ENCODE data around the gene MLKL.
"Not testable (repeated sequence)": the region's sequence is repeated elsewhere in the genome, so short reads cannot be mapped to it uniquely, and the experiment has no call there.

MLKL gene

GRCh38 chr16:74695450-74696422, 4.9 kb downstream of the MLKL start:
- DNase-seq, result peak; percentile 49

DNA sequence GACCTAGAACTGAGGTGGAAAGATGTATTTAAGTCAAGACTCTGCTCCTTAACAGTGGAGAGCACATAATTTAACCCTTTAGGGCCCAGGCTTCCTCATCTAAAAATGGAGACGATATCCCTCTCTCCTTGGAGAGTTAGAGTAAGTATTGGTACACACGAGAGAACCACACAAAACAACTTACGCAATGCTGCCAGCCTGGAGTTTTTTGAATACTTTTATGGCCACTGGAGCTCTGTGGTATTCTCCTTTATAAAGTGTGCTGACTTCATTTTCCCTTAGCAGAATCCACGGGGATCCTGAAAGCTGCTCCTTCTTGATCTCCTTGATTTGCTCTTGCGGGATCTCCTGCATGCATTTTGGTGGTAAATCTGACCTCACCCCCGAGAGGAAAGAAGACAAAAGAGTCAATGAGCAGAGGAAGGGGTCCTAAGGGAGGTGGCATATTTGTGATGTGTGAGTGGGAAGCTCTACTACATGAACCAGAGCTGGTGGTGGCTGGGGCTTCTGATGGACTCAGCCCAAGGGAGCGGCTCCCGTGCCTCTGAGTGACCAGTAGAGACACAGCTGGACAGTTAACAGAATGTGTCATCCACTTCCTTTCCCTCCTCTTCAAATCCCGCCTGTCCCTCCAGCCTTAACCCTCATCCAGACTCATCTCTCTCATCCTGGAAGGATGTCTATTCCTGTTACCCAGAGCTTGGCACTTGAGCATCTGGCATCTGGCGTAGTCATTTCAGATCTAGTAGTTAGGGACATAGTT, 9.4 kb downstream of the MLKL start:
- no peak for DNase-seq

DNA sequence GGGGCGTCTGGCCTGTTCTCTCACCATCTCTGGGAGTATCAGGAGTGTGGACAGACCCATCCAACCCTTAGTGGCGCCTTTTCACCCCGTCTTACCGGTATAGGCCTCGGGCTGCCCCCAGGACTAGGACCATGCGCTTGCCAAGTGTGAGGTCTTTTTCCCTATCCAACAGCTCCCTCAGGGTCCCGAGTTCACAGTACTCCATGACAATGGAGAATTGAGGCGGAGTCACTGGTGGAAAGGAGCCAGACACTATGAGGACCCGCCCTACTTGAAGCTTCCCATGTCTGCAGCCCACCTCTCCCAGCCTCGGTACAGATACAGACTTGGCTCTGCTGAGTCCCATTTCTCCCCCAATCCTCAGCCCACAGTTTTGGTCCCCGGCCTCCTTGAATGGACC, 18.1 kb downstream of the MLKL start:
- DNase-seq, result no peak

- DNase-seq, result no peak
These were observed 20.0 kb downstream of the MLKL start for GRCh38 chr16:74680681-74681080.

GRCh38 chr16:74679983-74680382, 20.7 kb downstream of the MLKL start:
- no peak for DNase-seq

DNA sequence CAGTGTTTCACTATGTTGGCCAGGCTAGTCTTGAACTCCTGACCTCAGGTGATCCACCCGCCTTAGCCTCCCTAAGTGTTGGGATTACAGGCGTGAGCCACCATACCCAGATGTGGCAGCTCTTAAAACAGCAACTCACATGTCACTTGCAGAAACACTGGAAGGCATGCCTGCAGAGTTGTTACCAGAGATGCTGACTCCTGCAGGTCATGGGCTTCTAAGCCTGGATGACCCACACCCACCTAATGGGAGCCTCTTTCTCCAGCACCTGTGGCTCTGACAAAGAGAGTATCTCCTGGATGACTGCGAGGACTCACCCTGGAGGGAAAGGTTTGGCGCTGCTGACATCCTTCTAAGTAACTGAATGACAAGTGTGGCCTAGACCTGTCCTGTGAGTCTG, 22.8 kb downstream of the MLKL start:
- DNase-seq, result no peak

- no peak for DNase-seq
These were observed 26.8 kb downstream of the MLKL start for GRCh38 chr16:74673876-74674275.

DNA sequence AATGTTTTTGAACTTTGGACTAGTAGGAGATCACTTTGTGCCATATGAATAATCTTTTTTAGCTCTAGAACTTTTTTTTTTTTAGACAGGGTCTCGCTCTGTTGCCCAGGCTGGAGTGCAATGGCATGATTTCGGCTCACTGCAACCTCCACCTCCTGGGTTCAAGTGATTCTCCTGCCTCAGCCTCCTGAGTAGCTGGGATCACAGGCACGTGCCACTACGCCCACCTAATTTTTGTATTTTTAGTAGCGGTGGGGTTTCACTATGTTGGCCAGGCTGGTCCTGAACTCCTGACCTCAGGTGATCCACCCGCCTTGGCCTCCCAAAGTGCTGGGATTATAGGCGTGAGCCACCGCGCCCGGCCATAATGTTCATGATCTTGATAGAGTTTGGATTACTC, 31.8 kb downstream of the MLKL start:
- DNase-seq, result not testable (repeated sequence)

- no peak for DNase-seq
These were observed 33.4 kb downstream of the MLKL start for GRCh38 chr16:74667255-74667700.

DNA sequence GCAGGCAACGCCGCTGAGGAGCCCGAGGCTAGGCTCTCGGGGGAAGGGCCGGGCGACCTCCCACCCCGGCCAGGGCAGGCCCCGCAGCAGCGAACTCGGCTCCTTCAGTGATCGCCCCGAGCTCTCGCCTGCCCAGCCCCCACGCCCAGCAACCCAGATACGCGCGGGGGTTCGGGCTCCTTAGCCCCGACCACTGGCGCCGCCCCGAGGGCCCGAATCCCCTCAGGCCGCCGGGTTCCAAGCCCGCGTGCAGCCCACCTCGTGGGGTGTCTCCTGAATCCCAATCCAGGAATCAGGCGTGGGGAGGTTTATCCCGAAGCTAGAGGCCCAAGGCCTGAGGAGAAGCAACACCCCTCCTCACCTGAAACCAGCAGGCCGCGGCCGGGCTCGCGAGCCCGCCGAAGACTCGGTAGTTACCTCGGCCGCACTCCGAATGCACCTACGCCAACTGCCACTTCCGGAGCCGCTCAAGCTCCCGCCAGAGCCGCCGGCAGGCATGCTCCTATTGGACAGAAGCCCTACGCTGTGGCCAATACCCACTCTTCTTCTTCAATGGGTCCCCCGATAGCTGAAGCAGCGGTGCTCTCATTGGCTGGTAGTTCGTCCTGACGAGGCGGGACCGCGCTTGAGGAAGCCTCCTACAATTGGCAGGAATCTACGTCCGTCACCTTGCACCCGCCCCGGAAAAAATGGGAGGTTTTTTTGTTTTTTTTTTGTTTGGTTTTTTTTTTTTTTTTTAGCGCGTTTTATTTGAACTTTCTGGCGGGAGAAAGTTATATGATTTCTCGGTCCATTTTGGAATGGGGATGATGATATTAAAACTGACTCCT, 34.0 kb downstream of the MLKL start, which contains the start of gene RFWD3:
Gene RFWD3 (minus strand): TSS at position 453 of the 830 bp plus-strand sequence. CDS start 5,428 bp downstream, outside the sequence.
- peak; percentile 93 for DNase-seq

GRCh38 chr16:74666010-74666421, 34.6 kb downstream of the MLKL start:
- DNase-seq, result no peak

DNA sequence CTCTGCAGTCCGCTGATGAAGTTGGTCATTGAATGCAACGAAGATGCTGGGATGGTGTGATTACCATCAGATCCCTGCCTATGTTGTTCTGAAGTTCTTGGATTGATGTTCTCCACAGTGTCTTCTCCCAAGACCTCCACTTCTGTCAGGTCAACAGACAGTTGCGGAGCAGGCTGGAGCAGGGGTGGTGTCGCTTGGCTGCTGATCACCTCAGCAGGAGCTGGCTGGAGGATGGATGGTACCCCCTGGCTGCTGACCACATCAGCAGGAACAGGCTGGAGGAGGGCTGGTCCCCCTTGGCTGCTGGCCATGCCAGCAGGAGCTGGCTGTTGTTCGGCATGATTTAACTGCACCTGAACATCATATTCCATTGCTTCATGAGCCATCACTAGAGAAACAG, 39.6 kb downstream of the MLKL start:
- no peak for DNase-seq

DNA sequence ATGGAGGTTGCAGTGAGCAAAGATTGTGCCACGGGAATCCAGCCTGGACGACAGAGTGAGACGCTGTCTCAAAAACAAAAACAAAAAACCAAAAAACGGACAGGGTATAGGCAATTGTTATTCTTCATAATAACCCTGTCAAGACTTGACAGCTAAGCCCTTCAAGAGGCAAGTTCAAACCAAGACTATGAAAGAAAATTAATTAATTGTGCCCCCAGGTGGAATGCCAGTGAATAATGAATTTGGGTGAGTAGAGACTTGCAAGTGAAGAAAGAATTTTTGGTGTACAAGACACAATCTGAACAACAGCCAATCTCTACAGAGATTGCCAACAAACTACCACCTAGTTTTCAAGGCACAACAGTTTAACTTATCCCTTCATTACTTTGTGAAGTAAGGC, 40.3 kb downstream of the MLKL start:
- DNase-seq, result no peak

GRCh38 chr16:74659041-74659440, 41.6 kb downstream of the MLKL start:
- no peak for DNase-seq

DNA sequence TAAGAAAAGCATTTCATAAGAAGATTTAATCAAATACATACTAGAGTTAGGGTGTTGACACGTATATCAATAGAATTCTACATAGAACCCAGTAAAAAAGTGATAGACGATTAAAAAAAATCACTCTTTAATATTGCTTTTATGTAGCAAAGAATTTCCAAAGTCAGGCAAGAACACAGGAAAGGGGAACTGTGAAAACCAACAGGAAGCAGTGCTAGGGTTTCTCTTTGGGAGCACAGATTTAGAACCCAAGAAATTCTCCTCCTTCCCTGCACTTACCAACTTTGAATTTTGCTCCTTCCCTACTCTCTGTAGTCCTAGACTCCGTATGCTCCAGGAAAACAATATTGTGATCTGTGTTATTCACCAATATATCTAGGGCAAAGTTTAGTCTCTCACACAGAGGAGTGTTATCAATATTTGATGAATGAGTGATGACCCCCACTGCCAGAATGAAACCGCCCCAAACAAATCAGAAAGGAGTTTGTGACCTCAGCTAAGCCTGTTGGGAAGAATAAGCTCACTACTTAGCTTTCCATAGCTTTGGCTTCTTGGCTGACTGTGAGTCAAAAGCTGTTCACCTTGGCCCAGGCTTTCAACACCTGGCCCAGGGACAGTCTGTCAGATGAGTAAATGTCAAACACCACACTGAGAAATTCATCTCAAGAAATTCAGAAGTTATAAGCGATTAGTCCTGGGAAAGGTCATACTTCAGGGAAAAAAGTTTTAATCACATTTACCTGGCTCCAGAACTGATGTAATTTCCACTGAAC, 42.6 kb downstream of the MLKL start:
- DNase-seq, result no peak

GRCh38 chr16:74654536-74655050, 46.1 kb downstream of the MLKL start:
- DNase-seq, result no peak

DNA sequence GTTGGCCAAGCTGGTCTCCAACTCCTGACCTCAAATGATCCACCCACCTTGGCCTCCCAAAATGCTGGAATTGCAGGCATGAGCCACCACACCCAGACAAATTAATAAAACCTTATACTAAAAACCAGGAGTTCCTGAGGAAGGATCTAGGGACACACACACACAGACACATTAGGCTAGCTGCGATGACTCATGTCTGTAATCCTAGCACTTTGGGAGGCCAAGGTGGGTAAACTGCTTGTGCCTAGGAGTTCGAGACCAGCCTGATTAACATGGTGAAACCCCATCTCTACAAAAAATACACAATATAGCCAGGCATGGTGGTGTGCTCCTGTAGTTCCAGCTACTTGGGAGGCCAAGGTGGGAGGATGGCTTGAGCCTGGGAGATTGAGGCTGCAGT, 47.8 kb downstream of the MLKL start:
- DNase-seq, result not testable (repeated sequence)

DNA sequence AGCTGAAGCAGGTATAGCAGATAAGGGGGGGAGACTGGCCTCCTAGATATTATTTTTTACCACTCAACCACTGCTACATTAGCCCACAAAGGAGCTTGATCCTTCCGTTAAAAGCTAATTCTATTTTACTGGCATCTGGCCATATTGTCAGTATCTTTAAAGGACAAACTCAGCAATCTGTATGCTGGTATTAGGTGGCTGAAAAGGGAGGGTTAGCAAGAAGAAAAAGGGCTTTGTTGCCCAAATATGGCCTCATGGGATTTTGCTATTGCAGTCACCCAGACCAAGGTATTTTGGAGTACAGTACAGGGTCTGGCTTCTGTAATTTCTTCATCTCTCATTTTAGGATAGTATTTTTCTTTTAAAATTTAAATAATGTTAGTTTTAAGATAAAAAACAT, 48.4 kb downstream of the MLKL start:
- DNase-seq, result no peak

DNA sequence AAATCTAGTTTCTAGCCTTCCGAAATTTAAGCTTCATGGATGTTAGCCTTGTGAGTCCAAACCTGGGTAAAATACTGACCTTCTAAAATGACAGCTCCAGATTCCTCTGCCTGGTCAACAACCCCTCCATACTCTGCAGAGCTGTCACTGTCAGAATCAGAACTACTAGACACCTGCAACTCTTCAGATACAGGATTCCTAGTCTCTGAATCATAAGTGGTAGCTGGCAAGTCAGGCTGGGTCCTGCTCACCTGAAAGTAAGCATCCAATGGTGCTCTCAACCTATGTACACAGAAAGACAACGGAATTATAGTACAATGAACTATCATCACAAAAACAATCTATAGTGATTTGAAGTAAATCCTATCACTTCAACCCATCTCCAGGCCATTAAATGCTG, 48.8 kb downstream of the MLKL start:
- DNase-seq, result no peak

- no peak for DNase-seq
These were observed 49.6 kb downstream of the MLKL start for GRCh38 chr16:74650966-74651567.

DNA sequence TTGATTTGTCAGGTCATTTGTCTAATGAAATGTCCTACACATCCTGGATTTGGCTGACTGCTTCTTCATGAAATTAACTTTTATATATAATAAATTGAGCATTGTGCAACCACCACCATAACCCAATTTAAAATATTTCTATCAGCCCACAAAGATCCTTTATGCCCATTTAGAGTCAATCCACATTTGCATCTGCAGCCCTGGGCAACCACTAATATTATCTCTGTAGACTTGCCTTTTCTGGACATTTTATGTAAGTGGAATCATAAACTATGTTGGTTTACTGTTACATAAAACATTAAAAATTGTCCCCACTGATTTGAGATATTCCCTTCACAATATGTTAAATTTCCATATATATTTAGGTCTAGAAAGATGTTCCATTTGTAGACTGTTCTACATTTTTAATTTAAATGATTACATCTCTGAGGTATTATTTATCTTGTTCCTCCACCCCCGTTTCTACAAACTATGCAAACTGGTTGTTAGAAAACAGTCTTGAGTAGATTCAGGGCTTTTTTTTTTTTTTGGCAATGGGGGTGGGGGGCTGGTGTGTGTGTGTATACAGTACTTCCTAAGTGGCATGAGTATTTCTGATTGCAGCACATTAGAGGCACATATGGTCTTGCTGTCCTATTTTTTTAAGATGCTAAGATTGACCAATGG, 50.7 kb downstream of the MLKL start:
- no peak for DNase-seq
